GM12873 (cell line): ENCODE results near the gene KNG1.

ENCODE experiments used
- CTCF ChIP-seq: IDR thresholded peaks from 2 replicates; pipeline ENCODE4 v1.5.1; 2012; ENCODE audit warnings: low read depth, mild to moderate bottlenecking, moderate library complexity, low read length, control low read depth; ENCODE audit not compliant: insufficient read depth; ENCODE audit errors: missing control alignments

The KNG1 gene

GRCh38 chr3:186751480-186751879 is 34.3 kb downstream of the KNG1 start:
- no peak for TF ChIP-seq CTCF

- TF ChIP-seq CTCF, result no peak
These were observed 36.8 kb downstream of the KNG1 start for GRCh38 chr3:186754006-186754405.

- TF ChIP-seq CTCF, result no peak
These were observed 37.7 kb downstream of the KNG1 start for GRCh38 chr3:186754871-186755270.

GRCh38 chr3:186757214-186757613 is 40.1 kb downstream of the KNG1 start:
- no peak for TF ChIP-seq CTCF

GRCh38 chr3:186757686-186758220 is 40.6 kb downstream of the KNG1 start:
- TF ChIP-seq CTCF, result no peak

GRCh38 chr3:186759231-186759930 is 42.2 kb downstream of the KNG1 start:
- no peak for TF ChIP-seq CTCF

- no peak for TF ChIP-seq CTCF
These were observed 43.1 kb downstream of the KNG1 start for GRCh38 chr3:186760141-186760833.
